Mesothelial cell of epicardium (in vitro differentiated cells): ENCODE measurements around the gene ZNF544. TPM values are rescaled to one million over a fixed set of nuclear protein-coding genes. Genes with fewer than 3 reads are reported as not detected.
"Not testable (repeated sequence)": the region's sequence is repeated elsewhere in the genome, so short reads cannot be mapped to it uniquely, and the experiment has no call there.

Experiments used
- DNase-seq, 2 experiments: peaks; one replicate each; pipeline ENCODE4 v3.0.0; 2021; ENCODE audit warnings: low spot score in 2 of 2; ENCODE audit not compliant: unreplicated experiment in 2 of 2
- H3K27ac Mint-ChIP-seq: 2 replicates; pipeline ENCODE4 v1.8.0; 2021; ENCODE audit warnings: mixed read lengths
- H3K27me3 Mint-ChIP-seq: 2 replicates; pipeline ENCODE4 v1.8.0; 2021; ENCODE audit warnings: low read depth, mixed read lengths
- H3K36me3 Mint-ChIP-seq: 2 replicates; pipeline ENCODE4 v1.8.0; 2021; ENCODE audit warnings: mixed read lengths
- H3K4me1 Mint-ChIP-seq: 2 replicates; pipeline ENCODE4 v1.8.0; 2021; ENCODE audit warnings: mixed read lengths
- H3K4me3 Mint-ChIP-seq: 2 replicates; pipeline ENCODE4 v1.8.0; 2021; ENCODE audit warnings: mild to moderate bottlenecking, moderate library complexity, mixed read lengths
- H3K9me3 Mint-ChIP-seq: 2 replicates; pipeline ENCODE4 v1.8.0; 2021; ENCODE audit warnings: mixed read lengths
- total RNA-seq: library from RNA; stranded (reverse); gene quantifications from 3 replicates; pipeline ENCODE4 v1.2.1, GENCODE V29; 2021
- TF ChIP-seq, protein P1 (sequence below): fragments of 200-600 bp; sonication (generic); IDR thresholded peaks from one replicate; pipeline ENCODE4 v1.5.0; 2021; ENCODE audit warnings: antibody characterized with exemption; ENCODE audit not compliant: unreplicated experiment

Gene ZNF544
- total RNA-seq, 1 donor from 2014 or later, result 63.3 TPM

GRCh38 chr19:58305932-58306323 lies 77.2 kb downstream of the ZNF544 start:
- no peaks in the 10 kb centered on the region for H3K9me3 Mint-ChIP-seq

DNA sequence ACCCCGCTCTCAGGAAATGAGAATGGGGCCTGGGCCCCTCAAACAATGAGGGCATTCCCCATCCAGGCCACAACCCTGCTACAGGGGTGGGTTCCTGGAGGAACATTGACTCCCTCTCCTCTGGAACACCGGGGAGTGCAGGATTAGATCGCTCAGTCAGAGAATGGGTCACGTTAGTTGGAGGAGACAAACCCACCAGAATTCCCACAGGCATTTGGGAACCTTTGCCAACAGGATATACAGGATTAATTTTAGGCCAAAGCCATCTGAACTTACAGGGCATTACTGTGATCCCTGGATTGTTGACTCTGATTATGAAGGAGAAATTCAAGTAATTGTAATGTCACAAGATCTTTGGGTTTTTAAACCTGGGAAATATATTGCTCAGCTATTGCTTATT lies 79.0 kb downstream of the ZNF544 start:
- Mint-ChIP-seq H3K27me3 (no peaks in the 10 kb centered on the region), H3K36me3 (peaks cover 42% of the 10 kb centered on the region), H3K9me3 (no peaks in the 10 kb centered on the region), H3K4me3 (no peak overlapping the region), H3K27ac (no peak overlapping the region), H3K4me1 (peaks cover 21% of the 10 kb centered on the region)
- TF ChIP-seq, protein P1, sequence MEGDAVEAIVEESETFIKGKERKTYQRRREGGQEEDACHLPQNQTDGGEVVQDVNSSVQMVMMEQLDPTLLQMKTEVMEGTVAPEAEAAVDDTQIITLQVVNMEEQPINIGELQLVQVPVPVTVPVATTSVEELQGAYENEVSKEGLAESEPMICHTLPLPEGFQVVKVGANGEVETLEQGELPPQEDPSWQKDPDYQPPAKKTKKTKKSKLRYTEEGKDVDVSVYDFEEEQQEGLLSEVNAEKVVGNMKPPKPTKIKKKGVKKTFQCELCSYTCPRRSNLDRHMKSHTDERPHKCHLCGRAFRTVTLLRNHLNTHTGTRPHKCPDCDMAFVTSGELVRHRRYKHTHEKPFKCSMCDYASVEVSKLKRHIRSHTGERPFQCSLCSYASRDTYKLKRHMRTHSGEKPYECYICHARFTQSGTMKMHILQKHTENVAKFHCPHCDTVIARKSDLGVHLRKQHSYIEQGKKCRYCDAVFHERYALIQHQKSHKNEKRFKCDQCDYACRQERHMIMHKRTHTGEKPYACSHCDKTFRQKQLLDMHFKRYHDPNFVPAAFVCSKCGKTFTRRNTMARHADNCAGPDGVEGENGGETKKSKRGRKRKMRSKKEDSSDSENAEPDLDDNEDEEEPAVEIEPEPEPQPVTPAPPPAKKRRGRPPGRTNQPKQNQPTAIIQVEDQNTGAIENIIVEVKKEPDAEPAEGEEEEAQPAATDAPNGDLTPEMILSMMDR, result no peak
- no peak for DNase-seq

More at GRCh38 chr19:58305932-58306323, 77.2 kb downstream of the ZNF544 start:
- Mint-ChIP-seq H3K4me3 (peak overlapping the region; percentile 99), H3K27ac (peak overlapping the region; percentile 98), H3K36me3 (peaks cover 30% of the 10 kb centered on the region), H3K4me1 (peaks cover 21% of the 10 kb centered on the region), H3K27me3 (no peaks in the 10 kb centered on the region)
- DNase-seq, result no peak
- TF ChIP-seq, protein P1, result no peak

DNA sequence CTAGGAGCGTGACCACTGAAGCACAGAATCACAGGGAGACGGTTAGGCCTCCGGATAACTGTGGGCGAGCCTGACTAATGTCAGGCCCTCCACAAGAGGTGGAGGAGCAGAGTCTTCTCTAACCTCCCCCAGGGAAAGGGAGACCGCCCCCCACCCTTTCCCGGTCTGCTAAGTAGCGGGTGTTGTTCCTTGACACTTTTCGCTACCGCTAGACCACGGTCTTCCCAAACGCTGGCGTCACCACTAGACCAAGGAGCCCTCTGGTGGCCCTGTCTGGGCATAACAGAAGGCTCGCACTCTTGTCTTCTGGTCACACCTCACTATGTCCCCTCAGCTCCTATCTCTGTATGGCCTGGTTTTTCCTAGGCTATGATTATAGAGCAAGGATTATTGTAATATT lies 82.0 kb downstream of the ZNF544 start:
- not testable (repeated sequence) for H3K27ac Mint-ChIP-seq, H3K27me3 Mint-ChIP-seq, H3K9me3 Mint-ChIP-seq, H3K4me1 Mint-ChIP-seq, H3K4me3 Mint-ChIP-seq
- TF ChIP-seq, protein P1, result peak; percentile 39
- peaks cover 64% of the 10 kb centered on the region for H3K36me3 Mint-ChIP-seq
- DNase-seq, result peak in 1 of 2 experiments; percentile 60

- peaks cover 6% of the 10 kb centered on the region for H3K9me3 Mint-ChIP-seq
- no peak for DNase-seq
- no peaks in the 10 kb centered on the region for H3K27me3 Mint-ChIP-seq
- peaks cover 64% of the 10 kb centered on the region for H3K36me3 Mint-ChIP-seq
- no peak overlapping the region for H3K4me3 Mint-ChIP-seq
- H3K4me1 Mint-ChIP-seq, result peaks cover under 1% of the 10 kb centered on the region
- H3K27ac Mint-ChIP-seq, result no peak overlapping the region
- TF ChIP-seq, protein P1, result no peak
Observed at GRCh38 chr19:58311345-58311865, 82.7 kb downstream of the ZNF544 start.

Other genes with a start within 250 kb of the ZNF544 start
- 41.8 to 46.2 TPM (median 45.4 TPM) in 3 replicates for gene ZNF606, start 226.1 kb upstream of the ZNF544 start, total RNA-seq
- gene ZSCAN1, start 194.9 kb upstream of the ZNF544 start, total RNA-seq, result 1.7 to 3.5 TPM (median 2.9 TPM) in 3 replicates
- 11.6 to 12.5 TPM (median 12.3 TPM) in 3 replicates for gene ZNF135, start 169.6 kb upstream of the ZNF544 start, total RNA-seq
- 85.9 to 91.9 TPM (median 91.0 TPM) in 3 replicates for gene ZSCAN18, start 130.7 kb upstream of the ZNF544 start, total RNA-seq
- gene ZNF329, start 78.1 kb upstream of the ZNF544 start, total RNA-seq, result 13.6 to 15.0 TPM (median 14.6 TPM) in 3 replicates
- gene ZNF274, start 45.9 kb upstream of the ZNF544 start, total RNA-seq, result 27.4 to 30.6 TPM (median 27.9 TPM) in 3 replicates
- gene ZNF8, start 50.0 kb downstream of the ZNF544 start, total RNA-seq, result 21.6 to 22.1 TPM (median 21.9 TPM) in 3 replicates
- 31.9 to 38.6 TPM (median 35.8 TPM) in 3 replicates for gene ERVK3-1, start 76.5 kb downstream of the ZNF544 start, total RNA-seq
- 3.6 to 3.8 TPM (median 3.7 TPM) in 3 replicates for gene ZSCAN22, start 98.1 kb downstream of the ZNF544 start, total RNA-seq
- 12.3 to 15.5 TPM (median 13.1 TPM) in 3 replicates for gene A1BG, start 124.6 kb downstream of the ZNF544 start, total RNA-seq
- 6.6 to 7.6 TPM (median 6.9 TPM) in 3 replicates for gene ZNF497, start 133.8 kb downstream of the ZNF544 start, total RNA-seq
- 3.1 to 4.2 TPM (median 3.9 TPM) in 3 replicates for gene ZNF837, start 152.1 kb downstream of the ZNF544 start, total RNA-seq
- gene RPS5, start 158.4 kb downstream of the ZNF544 start, total RNA-seq, result 985 to 1,018 TPM (median 1,016 TPM) in 3 replicates
- gene RNF225, start 166.7 kb downstream of the ZNF544 start, total RNA-seq, result 0.83 to 1.3 TPM (median 1.2 TPM) in 3 replicates
- 12.0 to 16.4 TPM (median 15.3 TPM) in 3 replicates for gene ZNF584, start 179.7 kb downstream of the ZNF544 start, total RNA-seq
- gene ZNF132, start 211.2 kb downstream of the ZNF544 start, total RNA-seq, result 4.2 to 4.8 TPM (median 4.4 TPM) in 3 replicates
- 8.0 to 8.8 TPM (median 8.2 TPM) in 3 replicates for gene ZNF324B, start 222.7 kb downstream of the ZNF544 start, total RNA-seq
- gene ZNF324, start 238.2 kb downstream of the ZNF544 start, total RNA-seq, result 12.1 to 13.4 TPM (median 12.6 TPM) in 3 replicates
- 17.3 to 18.0 TPM (median 17.4 TPM) in 3 replicates for gene ZNF446, start 247.4 kb downstream of the ZNF544 start, total RNA-seq